Muscle layer of duodenum (tissue), 2 donors: ENCODE results near the gene FNDC10.

ENCODE experiments used
- H3K27ac ChIP-seq: one replicate; pipeline ENCODE4 v1.7.0; 2013; ENCODE audit warnings: mild to moderate bottlenecking, low read length
- H3K27me3 ChIP-seq: one replicate; pipeline ENCODE4 v1.7.0; 2013; ENCODE audit warnings: low read depth, mild to moderate bottlenecking, control low read depth, low read length
- H3K36me3 ChIP-seq, 2 donors: one replicate each; pipeline ENCODE4 v1.7.0; 2013; ENCODE audit warnings: low read length in 2 of 2, control low read depth in 1 of 2, mild to moderate bottlenecking in 1 of 2; ENCODE audit not compliant: insufficient read depth in 2 of 2, control insufficient read depth in 1 of 2
- H3K4me1 ChIP-seq, 2 donors: one replicate each; pipeline ENCODE4 v1.7.0; 2013; ENCODE audit warnings: low read length in 2 of 2, mild to moderate bottlenecking in 2 of 2, control low read depth in 1 of 2, moderate library complexity in 1 of 2; ENCODE audit not compliant: insufficient read depth in 2 of 2, control insufficient read depth in 1 of 2
- H3K4me3 ChIP-seq, 2 donors: one replicate each; pipeline ENCODE4 v1.7.0; 2013; ENCODE audit warnings: low read length in 2 of 2, low read depth in 1 of 2, mild to moderate bottlenecking in 1 of 2
- H3K9me3 ChIP-seq, 2 donors: one replicate each; pipeline ENCODE4 v1.7.0; 2013; ENCODE audit warnings: low read length in 2 of 2, control low read depth in 1 of 2, mild to moderate bottlenecking in 1 of 2; ENCODE audit not compliant: control insufficient read depth in 1 of 2
- donor health status: healthy.

Gene FNDC10

DNA sequence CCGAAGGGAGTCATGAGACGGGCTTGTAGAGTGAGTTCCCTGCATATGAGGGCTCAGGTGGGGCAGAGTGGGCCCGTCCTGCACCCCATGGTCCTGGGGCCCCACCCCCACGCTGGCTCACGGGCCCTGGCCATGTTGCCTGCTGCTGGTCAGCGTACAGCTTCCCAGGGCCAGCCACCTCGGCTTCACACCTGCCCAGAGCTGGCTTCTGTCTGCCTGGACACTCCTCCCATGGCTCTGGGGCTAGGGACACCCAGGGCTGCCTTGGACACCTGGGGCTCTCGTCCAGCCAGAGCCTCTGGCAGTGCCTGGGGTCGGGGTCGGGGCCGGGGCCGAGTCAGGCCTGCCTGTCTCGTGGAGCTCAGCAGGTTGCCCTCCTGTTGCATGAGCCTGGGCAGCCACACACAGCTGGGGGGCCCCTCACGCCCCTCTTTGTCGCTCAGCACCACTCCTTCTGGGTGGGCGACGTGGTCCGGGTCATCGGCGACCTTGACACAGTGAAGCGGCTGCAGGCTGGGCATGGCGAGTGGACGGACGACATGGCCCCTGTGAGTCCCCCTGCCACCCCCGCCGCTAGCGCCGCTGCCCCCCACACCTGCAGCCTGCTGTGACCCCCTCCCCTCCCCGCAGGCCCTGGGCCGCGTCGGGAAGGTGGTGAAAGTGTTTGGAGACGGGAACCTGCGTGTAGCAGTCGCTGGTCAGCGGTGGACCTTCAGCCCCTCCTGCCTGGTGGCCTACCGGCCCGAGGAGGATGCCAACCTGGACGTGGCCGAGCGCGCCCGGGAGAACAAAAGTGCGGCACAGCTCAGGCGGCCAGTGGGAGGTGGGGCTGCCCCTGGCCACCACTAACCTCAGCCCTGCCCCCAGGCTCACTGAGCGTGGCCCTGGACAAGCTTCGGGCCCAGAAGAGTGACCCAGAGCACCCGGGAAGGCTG, 26.5 kb upstream of the FNDC10 start:
- Histone ChIP-seq H3K36me3 (peaks cover 0 to 29% of the 10 kb centered on the region in 2 donors), H3K27ac (no peak overlapping the region), H3K4me3 (no peak overlapping the region), H3K9me3 (no peaks in the 10 kb centered on the region), H3K27me3 (no peaks in the 10 kb centered on the region), H3K4me1 (peaks cover 0 to 6% of the 10 kb centered on the region in 2 donors)

DNA sequence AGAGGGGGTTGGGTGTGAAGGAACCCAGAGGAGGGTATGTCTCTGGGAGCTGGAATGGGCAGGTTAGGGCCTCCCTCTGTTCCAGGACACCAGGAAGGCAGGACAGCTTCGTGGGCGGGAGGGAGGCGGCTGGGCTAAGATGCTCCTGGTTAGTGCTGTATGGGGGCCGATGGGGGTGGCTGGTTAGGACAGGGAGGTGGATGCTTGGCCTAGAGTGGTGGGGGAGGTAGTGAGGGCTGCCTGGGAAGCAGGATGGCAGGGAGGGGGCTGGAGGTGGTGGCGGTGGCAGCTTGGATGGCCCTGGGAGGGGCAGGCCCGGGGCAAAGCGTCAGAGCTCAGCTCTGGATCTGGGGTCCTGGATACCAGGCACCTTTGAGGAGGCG, 25.9 kb upstream of the FNDC10 start:
- no peak overlapping the region for H3K27ac ChIP-seq
- no peaks in the 10 kb centered on the region for H3K27me3 ChIP-seq
- no peaks in the 10 kb centered on the region for H3K9me3 ChIP-seq
- no peak overlapping the region for H3K4me3 ChIP-seq
- H3K36me3 ChIP-seq: peaks cover 0 to 29% of the 10 kb centered on the region in 2 donors
- H3K4me1 ChIP-seq: peaks cover 0 to 6% of the 10 kb centered on the region in 2 donors

DNA sequence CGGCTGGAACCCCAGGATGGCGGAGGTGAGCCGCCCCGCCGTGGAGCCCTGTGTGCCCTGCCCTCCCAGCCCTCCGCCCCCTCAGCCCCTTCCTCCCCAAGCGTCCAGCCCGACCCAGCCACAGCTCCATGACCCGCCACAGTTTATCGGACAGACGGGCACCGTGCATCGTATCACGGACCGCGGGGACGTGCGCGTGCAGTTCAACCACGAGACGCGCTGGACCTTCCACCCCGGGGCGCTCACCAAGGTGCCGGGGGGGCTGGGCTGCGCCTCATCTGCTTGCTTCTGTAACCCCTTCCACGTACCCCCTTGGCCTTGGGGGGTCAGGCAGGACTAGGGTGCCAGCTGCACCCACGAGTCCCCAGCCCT, 25.5 kb upstream of the FNDC10 start:
- Histone ChIP-seq H3K36me3 (peaks cover 0 to 29% of the 10 kb centered on the region in 2 donors), H3K4me1 (peaks cover 0 to 2% of the 10 kb centered on the region in 2 donors), H3K9me3 (no peaks in the 10 kb centered on the region), H3K27ac (no peak overlapping the region), H3K27me3 (no peaks in the 10 kb centered on the region), H3K4me3 (no peak overlapping the region)

DNA sequence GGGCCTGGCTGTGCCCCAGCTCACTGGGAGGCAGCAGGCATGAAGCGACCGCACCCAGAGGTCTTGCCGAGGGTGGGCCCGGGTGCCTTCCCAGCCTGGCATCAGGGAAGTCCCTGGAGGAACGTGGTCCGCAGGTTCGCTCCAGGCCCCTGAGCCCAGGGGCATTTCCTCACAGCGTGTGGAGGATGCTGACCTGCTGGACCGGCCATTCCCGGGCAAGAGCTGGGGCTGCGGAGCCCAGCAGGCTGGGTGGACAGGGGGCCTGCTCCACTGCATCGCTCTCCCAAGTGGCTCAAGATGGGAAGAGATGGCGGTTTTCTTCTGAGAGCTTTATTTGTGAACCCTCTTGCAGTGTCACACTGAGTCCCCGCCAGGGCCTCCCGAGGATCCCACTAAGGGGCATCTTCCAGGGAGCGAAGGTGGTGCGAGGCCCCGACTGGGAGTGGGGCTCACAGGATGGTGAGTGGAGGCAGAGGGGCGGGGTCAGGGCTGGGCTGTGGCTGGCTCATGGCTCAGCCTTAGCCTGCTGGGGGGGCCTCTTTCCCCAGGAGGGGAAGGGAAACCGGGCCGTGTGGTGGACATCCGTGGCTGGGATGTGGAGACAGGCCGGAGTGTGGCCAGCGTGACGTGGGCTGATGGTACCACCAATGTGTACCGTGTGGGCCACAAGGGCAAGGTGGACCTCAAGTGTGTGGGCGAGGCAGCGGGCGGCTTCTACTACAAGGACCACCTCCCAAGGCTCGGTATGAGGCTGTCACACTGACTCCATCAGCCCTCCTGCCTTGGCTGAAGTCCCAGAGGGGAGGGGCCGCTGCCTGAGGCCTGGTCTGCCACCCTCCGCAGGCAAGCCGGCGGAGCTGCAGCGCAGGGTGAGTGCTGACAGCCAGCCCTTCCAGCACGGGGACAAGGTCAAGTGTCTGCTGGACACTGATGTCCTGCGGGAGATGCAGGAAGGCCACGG, 24.8 kb upstream of the FNDC10 start:
- Histone ChIP-seq H3K4me1 (no peaks in the 10 kb centered on the region), H3K9me3 (no peaks in the 10 kb centered on the region), H3K27me3 (no peaks in the 10 kb centered on the region), H3K27ac (no peak overlapping the region), H3K36me3 (peaks cover 0 to 29% of the 10 kb centered on the region in 2 donors), H3K4me3 (no peak overlapping the region)

DNA sequence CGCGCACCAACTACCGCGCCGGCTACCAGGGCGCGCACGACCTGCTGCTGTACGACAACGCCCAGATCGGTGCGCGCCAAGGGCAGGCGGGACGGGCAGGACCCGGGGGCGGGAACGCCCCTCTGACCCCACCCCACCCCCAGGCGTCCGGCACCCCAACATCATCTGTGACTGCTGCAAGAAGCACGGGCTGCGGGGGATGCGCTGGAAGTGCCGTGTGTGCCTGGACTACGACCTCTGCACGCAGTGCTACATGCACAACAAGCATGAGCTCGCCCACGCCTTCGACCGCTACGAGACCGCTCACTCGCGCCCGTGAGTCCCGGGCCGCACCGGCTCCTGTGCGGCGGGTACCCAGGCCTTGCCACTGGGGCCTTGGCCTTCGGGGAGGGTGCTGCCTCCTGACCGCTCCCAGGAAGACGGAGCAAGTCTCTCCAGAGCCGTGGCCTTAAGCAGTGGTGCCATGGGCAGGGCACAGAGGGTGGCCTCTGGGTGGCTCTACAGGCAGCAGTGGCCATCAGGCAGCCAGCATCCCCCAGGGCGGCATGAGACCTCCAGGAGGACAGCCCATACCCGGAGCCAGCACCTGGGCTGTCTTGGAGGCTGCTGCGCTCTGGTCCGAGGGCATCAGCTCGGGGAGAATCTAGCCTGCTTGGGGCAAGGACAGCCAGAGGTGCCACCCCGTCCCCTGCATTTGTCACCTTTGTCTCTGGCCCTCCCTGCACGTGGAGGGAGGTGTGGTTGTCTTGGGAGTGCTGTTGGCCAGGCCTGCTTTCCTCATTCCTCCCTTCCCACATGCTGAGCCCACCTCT, 23.9 kb upstream of the FNDC10 start:
- Histone ChIP-seq H3K4me3 (no peak overlapping the region), H3K9me3 (no peaks in the 10 kb centered on the region), H3K27ac (no peak overlapping the region), H3K36me3 (peaks cover 0 to 25% of the 10 kb centered on the region in 2 donors), H3K4me1 (no peaks in the 10 kb centered on the region), H3K27me3 (no peaks in the 10 kb centered on the region)

DNA sequence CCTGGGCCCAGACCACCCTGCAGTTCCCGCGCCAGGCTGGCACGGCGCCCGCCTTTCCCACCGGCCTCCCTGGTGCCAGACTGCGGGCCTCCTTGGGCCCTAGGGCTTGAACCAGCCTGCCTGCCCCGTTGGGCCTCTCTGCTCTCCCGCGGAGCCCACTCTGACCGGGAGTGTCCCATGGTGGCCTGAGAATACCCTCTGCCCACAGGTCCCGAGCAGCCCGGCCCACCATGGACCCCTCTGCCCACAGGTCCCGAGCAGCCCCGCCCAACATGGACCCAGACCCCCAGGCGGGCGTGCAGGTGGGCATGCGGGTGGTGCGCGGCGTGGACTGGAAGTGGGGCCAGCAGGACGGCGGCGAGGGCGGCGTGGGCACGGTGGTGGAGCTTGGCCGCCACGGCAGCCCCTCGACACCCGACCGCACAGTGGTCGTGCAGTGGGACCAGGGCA, 23.3 kb upstream of the FNDC10 start:
- no peaks in the 10 kb centered on the region for H3K27me3 ChIP-seq
- no peaks in the 10 kb centered on the region for H3K9me3 ChIP-seq
- no peak overlapping the region for H3K27ac ChIP-seq
- no peak overlapping the region for H3K4me3 ChIP-seq
- H3K4me1 ChIP-seq: no peaks in the 10 kb centered on the region
- H3K36me3 ChIP-seq: peaks cover 0 to 19% of the 10 kb centered on the region in 2 donors

DNA sequence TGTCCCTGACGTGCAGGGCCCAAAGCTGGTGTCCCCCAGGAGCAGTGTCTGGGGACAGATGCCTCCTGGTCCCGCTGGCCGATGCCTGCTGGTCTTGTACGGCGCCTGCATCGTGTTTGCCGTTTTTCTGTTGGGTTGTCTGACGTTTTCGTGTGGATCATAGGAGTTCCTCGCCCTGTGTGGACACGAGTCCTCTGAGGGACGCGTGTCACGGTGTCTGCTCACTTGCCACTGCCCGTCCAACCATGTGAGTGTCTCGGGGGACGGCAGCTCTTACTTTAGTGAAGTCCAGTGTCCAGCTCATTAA, 22.8 kb upstream of the FNDC10 start:
- H3K4me1 ChIP-seq: no peaks in the 10 kb centered on the region
- no peak overlapping the region for H3K27ac ChIP-seq
- H3K36me3 ChIP-seq: peaks cover 4 to 18% of the 10 kb centered on the region in 2 donors
- H3K9me3 ChIP-seq: no peaks in the 10 kb centered on the region
- no peak overlapping the region for H3K4me3 ChIP-seq
- no peaks in the 10 kb centered on the region for H3K27me3 ChIP-seq

DNA sequence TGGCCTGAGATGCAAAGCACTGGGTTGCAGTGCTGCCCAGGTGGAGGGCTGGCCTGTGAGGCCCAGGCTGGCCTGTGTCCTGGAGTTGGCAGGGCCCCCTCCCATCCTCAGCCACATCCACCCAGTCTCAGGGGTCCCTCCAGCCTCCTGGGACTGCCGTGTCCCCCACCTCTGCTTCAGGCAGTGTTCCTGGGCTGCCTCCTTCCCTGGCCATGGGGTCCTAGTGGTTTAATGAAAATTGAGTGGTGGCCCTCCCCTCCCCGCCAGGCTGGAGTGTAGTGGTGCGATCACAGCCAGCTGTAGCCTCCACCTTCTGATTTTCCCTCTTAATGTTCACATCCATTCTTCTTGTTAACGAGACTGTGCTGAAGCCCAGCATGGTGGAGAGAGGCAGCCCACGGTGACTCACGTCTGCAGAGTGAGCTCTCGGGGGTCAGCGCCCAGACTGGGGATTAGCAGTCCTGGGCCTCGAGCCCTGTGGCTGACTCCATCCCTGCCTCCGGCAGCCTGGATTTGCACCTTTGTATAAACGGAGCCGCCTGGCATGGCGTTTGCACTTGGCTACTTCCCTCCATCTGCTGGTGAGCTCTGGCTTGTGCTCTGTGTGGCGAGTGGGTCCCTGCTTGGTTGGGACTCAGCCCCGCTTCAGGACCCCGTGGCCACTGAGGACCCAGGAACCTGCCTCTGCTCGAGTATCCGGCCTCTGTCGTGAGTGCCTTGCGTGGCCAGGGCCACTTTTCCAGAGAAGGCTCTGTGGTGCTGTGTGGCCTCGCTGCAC, 22.3 kb upstream of the FNDC10 start:
- H3K27me3 ChIP-seq: no peaks in the 10 kb centered on the region
- no peaks in the 10 kb centered on the region for H3K9me3 ChIP-seq
- no peak overlapping the region for H3K27ac ChIP-seq
- H3K4me3 ChIP-seq: no peak overlapping the region
- peaks cover 0 to 4% of the 10 kb centered on the region in 2 donors for H3K4me1 ChIP-seq
- peaks cover 7 to 14% of the 10 kb centered on the region in 2 donors for H3K36me3 ChIP-seq

DNA sequence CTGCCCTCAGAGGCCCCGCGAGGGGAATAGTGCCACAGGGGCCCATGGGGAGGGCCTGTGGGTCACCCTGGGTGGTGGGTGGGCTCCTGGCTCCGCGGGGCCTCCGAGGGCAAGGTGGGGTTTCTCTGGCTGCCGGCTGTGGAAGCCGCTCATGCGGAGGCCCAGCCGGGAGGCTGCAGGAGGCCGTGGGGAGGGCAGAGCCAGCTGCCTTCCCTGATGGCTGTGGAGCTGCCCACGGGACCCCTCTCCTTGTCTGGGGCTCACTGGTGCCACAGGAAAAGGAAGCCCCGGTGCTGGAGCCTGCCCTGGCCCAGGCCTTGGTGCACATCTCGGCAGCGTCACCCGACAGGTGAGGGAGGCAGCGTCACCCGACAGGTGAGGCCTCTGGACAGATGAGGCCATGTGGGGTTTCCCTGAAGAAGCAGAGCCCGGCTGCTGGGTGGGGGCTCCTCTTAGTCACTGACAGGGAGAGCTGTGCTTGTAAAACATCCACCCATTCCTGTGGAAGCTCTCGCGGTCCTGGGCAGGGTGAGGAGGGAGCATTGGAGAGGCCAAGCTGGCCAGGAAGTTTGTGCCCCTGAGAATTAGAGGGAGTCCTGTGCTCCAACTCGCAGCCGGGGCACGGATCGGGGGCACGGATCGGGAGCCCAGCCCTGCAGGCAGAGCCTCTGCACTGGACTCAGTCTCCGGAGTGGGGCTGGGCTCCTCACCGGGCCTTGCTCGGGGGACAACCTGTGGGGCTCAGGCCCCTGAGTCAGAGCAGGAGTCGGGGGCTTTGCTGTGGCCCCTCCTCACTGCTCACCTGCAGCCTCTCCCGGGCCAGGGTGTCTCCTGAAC, 21.5 kb upstream of the FNDC10 start:
- H3K4me1 ChIP-seq: peaks cover 0 to 12% of the 10 kb centered on the region in 2 donors
- H3K27ac ChIP-seq: no peak overlapping the region
- H3K27me3 ChIP-seq: no peaks in the 10 kb centered on the region
- H3K36me3 ChIP-seq: peaks cover 7 to 14% of the 10 kb centered on the region in 2 donors
- H3K9me3 ChIP-seq: no peaks in the 10 kb centered on the region
- H3K4me3 ChIP-seq: no peak overlapping the region
